NCI-H748 (cell line): ENCODE results near the gene INO80D.
A peak's percentile ranks its signal among the peaks of the same experiment; 100 is the strongest.
"Not testable (repeated sequence)": the region's sequence is repeated elsewhere in the genome, so short reads cannot be mapped to it uniquely, and the experiment has no call there.

ENCODE experiments used
- DNase-seq: peaks from one replicate; lab custom pipeline; 2025; ENCODE audit not compliant: unreplicated experiment; lab: John Stamatoyannopoulos, UW

The INO80D gene

DNA sequence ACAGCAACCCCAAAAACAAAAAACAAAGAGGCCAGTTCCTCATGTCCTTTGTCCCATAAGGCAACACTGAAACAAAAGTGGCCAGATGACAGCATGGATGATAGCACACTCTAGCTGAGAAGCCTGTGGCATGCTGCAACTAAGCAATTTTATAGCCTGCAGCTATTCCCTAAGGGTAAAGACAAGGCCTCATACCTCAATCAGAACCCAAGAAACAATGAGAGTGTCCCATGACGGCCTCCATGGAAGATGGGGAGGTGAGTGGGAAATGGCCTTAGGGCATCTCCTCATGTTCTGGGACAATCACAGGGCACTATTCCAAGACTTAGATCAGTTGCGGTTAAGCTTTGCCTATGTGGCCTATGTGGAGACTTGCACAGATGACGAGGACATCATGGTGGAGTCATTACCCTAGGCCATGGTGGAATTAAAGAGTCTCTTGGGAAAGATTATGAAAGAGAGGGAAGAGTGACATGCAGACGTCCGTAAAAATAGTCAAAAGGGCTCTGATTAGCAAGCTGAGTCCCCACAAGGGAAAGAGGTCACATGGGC is 103.1 kb downstream of the INO80D start:
- no peak for DNase-seq

DNA sequence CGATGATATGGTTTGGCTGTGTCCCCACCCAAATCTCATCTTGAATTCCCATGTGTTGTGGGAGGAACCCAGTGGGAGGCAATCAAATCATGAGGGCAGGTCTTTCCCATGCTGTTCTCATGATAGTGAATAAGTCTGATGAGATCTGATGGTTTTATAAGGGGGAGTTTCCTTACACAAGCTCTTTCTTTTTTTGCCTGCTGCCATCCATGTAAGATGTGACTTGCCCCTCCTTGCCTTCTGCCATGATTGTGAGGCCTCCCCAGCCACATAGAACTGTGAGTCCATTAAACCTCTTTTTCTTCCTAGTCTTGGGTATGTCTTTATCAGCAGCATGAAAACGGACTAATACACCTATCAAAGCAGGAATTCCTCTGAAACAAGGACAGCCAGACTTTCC is 107.2 kb downstream of the INO80D start:
- DNase-seq, result not testable (repeated sequence)

DNA sequence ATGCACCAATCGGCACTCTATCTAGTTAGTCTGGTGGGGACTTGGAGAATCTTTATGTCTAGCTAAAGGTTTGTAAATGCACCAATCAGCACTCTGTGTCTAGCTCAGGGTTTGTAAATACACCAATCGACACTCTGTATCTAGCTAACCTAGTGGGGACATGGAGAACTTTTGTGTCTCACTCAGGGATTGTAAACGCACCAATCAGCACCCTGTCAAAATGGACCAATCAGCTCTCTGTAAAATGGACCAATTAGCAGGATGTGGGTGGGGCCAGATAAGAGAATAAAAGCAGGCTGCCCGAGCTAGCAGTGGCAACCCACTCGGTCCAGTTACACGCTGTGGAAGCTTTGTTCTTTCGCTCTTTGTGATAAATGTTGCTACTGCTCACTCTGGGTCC is 108.3 kb downstream of the INO80D start:
- DNase-seq, result not testable (repeated sequence)

DNA sequence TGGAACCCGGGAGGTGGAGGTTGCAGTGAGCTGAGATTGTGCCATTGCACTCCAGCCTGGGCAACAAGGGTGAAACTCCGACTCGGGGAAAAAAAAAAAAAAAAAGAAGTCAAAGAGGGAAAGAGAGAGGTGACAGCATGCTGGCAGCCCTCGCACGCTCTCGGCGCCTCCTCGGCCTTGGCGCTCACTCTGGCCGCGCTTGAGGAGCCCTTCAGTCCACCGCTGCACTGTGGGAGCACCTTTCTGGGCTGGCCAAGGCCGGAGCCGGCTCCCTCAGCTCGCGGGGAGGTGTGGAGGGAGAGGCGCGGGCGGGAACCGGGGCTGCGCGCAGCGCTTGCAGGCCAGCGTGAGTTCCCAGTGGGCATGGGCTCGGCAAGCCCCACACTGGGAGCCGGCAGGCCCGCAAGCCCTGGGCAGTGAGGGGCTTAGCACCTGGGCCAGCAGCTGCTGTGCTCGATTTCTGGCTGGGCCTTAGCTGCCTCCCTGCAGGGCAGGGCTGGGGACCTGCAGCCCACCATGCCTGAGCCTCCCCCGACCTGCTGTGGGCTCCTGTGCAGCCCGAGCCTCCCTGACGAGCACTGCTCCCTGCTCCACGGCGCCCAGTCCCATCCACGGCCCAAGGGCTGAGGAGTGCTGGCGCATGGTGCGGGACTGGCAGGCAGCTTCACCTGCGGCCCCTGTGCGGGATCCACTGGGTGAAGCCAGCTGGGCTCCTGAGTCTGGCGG is 108.9 kb downstream of the INO80D start:
- DNase-seq, result not testable (repeated sequence)

DNA sequence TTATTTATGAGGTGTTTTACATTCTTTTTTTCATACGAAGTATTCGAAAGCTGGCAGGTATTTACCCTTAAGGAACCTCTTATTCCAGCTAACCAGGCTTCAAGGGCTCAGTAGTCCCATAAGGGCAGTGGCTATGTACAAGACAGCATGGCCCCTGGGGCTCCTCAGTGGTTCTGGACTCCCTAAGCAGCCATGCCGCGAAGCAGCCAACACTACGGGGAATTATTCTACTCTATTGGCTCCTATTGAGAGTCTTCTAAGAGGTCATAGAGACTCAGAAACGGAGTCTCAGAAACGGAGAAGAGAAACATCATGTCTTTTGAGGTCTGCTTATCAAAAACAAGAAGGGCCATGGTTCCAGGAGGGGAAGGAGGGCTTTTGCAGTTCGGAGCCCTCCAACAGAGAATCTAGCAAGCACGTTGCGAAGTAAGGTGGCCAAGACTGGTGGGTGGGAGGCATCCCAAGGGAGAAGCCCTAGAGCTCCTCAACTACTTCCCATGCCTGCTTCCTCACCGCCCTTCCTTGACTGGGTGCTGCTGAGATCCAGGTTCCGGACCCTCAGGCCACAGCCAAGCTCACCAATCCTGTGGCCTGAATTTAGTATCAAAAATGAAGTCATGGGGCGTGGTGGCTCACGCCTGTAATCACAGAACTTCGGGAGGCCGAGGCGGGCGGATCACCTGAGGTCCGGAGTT is 109.7 kb downstream of the INO80D start:
- no peak for DNase-seq

DNA sequence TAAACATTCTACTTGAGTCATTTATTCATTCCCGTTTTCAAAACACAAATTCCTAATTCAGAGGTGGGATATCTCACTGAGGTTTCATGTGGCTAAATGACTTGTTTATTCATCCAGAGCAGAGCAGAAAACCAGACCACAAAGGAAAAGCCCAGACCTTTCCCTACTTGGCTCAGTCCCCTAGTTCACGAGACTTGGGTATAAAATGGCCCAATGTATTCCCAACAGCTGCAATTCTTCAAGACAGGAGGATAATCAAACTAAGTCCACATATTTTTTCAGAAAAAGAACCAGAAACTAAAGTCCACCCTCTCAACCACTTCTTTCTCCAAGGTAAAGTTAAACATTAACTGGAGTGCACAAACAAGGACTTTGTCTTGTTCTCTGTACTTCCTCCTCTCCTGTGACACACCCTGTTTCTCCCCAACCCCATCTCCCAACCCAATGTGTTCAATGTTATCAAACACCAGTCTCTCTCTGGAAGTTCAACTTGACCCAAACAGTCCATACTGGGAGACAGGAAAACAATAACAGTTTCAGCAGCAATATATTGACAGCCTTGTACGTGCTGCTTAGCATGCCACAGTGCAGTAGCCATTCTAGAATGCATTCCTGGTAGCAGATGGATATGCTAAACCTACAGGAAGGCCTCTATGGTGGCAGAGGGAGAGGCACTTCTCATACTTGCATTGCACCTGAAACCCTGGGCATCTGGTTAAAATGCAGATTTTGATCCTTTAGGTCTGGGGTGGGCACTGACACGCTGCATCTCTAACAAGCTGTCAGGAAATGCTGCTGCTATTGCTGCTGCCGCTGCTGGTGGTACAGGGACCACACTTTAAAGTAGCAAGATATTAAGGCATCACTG is 110.7 kb downstream of the INO80D start:
- no peak for DNase-seq

DNA sequence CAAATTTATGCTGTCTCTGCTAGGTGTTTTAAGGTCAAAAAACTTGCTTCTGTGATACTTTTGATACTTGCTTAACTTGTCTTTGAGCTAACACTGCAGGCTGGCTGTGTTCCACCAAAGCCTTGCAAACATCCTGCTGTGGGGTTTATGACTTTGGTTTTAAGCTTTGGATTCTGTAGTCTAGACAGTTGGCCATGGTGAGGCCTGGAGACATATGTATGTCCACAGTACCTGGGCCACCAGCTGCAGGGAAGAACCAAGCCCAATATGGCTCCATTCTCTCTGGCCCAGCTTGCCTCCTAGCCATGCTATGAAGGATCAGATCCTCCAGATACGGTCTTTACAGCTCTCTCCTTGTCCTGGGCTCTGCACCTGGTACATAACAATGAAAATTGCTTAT is 113.9 kb downstream of the INO80D start:
- DNase-seq, result no peak

DNA sequence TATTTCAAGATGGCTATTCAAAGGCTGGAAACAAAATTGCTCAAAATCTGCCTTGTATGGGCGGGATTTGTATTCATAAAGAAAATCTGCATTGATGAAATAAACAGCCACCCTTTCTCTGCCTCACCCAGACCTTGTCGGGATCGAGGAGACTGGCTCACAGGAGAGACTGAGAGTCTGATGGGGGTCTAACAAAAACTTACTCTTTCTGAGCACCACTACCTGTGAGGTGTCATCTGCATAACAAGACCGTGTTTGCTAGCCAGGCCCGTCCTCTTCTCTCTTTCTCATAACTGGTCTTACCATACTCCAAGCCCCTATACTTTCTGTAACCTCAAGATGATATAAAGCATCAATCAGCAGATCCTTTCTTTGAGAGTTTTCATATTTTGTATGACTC is 115.6 kb downstream of the INO80D start:
- DNase-seq, result no peak

DNA sequence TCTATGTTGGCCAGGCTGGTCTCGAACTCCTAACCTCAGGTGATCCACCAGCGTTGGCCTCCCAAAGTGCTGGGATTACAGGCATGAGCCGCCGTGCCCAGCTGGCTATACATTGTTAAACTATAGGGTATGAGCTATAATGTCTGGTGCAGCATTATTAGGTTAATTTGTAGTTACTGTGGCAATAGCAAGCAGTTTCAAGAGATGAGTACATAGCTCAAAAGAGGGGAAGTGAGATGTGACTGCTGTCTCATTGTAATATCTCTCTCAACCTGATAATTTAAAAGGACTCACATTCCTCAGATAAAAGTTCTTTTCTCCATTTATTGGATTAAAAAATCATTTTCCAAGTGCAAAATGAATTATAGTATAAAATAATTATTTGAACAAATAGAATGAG is 116.4 kb downstream of the INO80D start:
- no peak for DNase-seq

DNA sequence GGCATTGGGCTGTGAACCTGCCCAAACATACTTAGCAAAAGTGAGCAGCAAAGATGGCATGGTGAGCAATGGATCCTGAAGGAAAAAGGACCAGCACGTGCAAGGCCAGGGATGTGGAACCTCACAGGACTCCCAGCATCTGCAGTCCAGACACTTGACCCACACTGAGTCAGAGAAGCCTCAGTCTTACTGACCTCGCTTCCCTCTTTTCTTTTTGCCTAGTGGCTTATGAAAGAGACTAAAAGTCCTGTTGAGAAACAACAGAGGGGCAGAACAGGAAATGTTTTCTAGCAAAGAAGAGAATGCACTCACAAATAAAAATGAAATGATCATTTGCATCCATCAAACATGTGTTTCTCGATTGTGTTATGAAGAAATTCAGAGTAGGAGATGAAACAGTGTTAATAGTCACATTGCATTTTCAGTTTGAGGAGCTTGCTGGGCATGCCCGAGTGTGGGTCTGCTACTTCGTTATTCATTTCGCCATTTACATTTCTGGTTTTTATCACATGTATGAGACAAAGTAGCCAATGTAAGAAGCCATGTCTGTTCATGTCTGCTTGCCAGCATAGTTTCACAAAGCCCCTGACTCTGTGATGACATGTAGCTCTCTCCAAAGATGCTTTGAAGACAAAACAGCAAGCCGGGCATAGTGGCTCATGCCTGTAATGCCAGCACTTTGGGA is 118.4 kb downstream of the INO80D start:
- no peak for DNase-seq

DNA sequence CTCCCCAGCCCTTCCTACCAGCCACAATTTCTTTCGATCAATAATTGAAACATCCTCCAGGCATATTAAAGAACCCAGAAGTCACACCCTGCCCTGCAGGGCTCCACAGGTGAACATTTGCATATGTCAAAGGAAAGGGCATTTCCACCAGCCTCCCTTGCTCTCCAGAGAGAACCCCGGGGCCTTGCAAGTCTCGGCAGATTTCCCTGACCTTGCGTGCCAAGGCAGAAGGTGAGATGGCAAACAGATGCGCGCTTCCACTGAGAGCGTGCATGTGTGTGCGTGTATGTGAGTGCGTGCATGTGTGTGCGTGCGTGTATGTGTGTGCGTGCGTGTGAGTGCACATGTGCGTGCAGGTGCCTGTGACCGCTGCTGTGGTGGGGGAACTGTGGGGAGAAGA is 120.3 kb downstream of the INO80D start:
- DNase-seq, result no peak

DNA sequence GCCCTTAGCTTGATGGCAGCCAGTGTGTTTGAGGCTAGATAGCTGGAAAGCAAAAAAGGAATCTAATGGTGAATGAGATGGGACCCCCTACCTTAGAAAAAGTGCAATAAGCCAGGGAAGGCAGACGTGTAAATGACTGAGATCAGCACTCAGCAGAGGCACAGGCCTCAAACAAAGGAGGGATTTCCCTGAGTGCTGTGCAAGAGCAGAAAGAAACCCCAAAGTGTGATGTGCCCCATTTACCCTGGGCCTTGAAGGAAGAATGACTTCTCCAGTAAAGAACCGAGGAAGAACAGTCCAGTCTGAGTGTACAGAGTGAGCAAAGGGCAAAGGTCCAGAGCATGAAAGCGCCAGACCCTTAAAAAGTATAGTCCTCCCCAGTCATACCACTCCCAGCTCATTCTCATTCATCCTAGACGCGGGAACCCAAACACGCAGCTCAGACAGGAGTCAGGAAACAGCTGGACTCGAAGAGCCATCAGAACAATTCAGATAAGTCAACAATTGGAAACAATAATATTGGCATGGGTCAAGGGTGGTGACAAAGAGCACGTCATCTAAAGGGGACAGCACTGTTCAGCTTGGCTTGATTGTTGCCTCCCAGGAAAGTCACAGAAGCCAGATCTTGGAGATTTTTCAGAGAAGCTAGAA is 121.7 kb downstream of the INO80D start:
- DNase-seq, result peak; percentile 75

DNA sequence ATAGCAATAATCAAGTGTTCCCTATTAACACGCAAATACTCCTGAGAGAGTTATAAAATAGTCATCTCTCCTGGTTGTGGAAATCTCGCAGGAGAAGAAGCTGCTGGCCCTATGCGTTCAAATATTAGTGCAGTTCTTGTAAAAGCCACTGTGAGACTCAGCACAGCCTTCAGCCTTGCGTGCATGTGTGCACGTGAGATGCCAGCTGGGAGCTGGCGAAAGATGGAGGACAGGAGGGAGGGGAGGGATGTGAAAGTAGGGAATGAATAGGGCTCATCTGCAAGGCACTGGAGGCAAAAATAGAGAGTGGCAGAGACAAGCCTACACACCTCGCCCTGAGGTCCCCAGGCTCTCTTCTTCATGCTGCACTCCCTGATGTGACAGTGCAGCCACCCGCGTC is 126.5 kb downstream of the INO80D start:
- no peak for DNase-seq

DNA sequence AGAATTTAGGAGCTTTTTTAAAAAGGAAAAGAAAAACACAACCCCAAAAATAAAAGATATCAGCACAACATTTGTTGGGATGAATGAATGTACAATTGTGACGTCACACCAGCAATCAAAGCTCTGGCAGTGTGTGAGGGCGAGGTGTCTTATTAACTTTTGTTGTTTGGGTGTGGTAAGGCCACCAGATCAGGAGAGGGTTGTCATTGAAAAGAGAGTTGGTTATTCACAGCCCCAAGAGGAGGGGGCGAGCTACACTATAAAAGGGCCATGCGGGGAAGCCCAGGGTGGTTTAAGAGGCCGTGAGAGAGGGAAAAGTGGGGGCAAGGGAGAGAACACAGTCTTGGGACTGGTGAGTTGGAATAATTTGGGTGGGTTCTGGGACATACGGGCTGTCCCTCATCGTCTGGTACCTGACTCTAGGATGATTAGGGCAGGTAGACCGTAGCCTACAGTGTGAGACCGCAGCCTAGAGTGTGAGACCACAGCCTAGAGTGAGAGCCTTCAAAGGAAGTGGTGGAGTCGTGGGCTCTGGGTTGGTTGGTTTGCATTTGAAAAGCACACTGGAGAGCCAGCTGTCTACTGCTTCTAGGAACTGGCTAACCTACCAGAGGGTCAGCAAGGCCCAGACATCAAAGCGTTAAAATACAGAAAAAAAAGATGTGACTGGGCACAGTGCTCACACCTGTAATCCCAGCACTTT is 128.4 kb downstream of the INO80D start:
- DNase-seq, result no peak

DNA sequence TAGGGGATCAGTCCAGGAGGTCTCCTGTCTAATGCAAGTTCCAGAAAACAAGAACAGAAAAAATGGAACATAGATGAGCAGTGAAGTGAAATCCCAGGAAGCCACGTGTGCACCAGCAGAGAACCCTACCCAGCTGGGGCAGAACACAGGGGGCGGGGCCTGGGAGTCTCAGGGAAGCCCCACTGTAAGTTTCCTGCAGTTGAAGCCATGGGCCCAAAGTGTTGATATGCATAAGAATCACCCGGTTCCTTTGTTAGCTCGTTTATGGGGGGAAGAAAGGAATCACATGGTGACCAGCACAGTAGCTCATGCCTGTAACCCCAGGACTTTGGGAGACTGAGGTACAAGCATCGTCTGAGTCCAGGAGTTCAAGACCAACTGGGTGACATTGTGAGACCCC is 131.3 kb downstream of the INO80D start:
- DNase-seq, result no peak

DNA sequence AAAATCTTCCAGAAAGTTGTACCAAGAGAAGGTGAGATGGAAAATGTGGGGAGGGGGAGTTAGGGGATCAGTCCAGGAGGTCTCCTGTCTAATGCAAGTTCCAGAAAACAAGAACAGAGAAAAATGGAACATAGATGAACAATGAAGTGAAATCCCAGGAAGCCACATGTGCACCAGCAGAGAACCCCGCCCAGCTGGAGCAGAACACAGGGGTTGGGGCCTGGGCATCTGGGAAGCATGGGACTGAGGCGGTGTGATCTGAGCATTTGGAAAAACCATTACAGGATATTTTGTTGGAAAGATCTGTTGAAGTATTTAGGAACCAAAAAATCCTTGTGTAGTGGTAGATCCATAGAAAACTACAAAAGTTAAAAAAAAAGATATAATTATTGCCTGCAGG is 133.7 kb downstream of the INO80D start:
- DNase-seq, result no peak

DNA sequence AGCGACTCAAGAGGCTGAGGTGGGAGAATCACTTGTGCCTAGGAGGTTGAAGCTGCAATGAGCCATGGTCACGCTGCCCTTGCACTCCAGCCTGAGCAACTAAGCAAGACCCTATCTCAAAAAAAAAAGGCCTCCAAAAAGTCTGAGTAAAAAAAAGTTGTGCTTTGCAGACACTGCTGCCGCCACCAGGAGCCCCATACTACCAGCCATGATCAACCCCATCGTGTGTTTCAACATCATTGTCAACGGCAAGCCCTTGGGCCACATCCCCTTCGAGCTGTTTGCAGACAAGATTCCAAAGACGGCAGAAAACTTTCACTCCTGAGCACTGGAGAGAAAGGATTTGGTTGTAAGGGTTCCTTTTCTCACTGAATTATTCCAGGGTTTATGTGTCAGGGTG is 137.1 kb downstream of the INO80D start:
- DNase-seq, result no peak

DNA sequence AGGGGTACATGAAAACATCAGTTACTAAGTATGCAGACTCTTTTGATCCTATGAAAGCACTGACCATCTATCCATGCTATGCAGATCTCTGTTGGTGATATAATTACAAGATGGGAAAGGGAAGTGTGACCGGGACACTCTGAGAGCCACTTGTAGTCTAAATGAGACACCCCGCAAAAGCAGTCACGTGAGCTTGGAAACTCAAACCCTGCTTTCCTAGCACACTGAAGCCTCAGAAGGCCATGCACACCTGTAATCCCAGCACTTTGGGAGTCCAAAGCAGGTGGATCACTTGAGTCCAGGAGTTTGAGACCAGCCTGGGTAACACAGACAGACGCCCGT is 137.5 kb downstream of the INO80D start:
- DNase-seq, result no peak

DNA sequence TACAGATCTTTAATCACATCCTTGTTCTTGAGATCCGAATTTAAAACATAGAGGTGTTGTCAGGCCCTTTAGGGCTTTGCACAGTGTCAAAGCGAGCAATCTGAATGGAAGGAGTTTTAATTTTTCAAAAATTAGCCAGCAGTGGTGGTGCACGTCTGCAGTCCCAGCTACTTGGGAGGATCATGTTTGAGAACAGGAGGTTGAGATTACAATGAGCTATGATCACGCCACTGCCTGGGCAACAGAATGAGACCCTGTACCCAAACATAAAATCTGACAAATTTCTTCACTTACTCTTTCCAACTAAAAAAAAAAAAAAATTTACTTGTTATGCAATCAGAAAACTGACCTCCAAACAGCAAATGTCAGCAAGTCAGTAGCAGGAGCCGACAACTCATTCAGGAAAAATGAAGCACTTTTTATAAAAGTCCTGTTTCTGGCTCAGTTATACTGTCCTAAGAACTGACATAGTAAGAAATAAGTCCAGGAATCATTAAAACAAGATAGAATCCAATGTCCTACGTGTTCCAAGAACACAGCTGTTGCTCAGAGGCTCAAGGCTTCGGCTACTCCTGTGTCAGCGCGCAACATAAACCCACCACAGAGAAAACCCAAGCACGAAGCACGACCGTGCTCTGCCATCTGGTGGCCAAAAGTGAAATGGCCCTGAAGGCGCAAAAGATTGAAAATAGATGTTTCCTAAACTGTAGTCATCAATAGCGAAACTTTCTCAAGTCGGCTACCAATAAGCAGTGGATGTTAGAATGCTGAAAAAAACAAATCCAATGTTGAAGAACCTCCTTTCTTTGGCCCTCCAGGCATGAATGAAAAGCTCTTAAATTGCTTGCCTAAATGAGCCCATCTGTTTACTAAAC is 138.1 kb downstream of the INO80D start:
- peak; percentile 70 for DNase-seq
